GM10266 (cell line): ENCODE data around the gene PPM1H.
"Not testable (repeated sequence)": the region's sequence is repeated elsewhere in the genome, so short reads cannot be mapped to it uniquely, and the experiment has no call there.

ENCODE experiments used
- DNase-seq: peaks from one replicate; pipeline ENCODE4 v3.0.0; 2012; ENCODE audit errors: extremely low spot score
- CTCF ChIP-seq: IDR thresholded peaks from 2 replicates; pipeline ENCODE4 v1.5.1; 2012; ENCODE audit warnings: mild to moderate bottlenecking, low read depth; ENCODE audit not compliant: control insufficient read depth, insufficient read depth; ENCODE audit errors: missing control alignments

PPM1H gene

DNA sequence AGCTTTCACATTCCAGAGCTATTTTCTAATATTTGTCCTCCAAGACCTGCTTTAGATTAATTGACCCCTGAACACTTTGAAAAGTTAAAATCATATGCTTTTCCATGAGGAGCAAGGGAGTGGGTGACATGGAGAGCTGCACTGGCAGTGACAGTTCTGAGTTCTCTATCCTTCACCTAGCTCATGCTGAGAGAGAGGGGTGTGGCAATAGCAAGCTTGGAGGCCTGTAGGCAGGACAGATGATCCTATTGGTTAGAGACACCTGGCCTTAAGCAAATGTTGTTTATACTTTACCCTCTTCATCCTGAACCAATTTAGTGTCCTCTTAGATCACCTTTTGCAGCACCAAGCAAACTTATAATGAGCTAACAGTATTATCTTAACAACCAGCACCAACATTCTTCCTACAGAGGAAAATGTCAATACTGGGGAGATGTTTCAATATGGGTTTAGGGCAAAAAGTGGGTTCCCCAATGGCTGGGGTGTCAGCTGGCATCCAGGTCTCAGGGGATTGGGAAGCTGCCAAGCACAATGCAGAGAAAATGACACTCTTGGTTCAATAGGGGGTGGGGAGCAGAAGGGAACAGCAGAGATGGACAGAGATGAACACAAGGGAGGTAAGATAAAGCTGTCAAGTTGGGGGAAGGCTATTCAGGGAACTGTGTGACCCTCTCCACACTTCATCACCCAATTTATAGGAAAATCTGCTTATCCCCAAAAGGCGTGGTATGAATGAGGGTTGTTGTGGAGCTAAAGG lies 37.0 kb upstream of the PPM1H start:
- no peak for TF ChIP-seq CTCF
- DNase-seq = no peak

GRCh38 chr12:62969695-62970094 lies 34.7 kb upstream of the PPM1H start:
- no peak for DNase-seq
- no peak for TF ChIP-seq CTCF

GRCh38 chr12:62967701-62968100 lies 32.8 kb upstream of the PPM1H start:
- DNase-seq = no peak
- TF ChIP-seq CTCF = no peak

- DNase-seq = no peak
- no peak for TF ChIP-seq CTCF
Observed at GRCh38 chr12:62966990-62967506, 32.1 kb upstream of the PPM1H start.

- not testable (repeated sequence) for DNase-seq
Observed at GRCh38 chr12:62966446-62966989, 31.6 kb upstream of the PPM1H start.

- DNase-seq = not testable (repeated sequence)
Observed at GRCh38 chr12:62965700-62966099, 30.8 kb upstream of the PPM1H start.

DNA sequence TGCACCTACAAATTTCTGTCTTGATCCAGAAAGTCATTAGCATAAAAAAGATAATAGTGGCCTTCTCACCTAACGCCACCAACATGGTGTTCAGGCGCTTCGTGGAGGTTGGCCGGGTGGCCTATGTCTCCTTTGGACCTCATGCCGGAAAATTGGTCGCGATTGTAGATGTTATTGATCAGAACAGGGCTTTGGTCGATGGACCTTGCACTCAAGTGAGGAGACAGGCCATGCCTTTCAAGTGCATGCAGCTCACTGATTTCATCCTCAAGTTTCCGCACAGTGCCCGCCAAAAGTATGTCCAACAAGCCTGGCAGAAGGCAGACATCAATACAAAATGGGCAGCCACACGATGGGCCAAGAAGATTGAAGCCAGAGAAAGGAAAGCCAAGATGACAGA lies 30.3 kb upstream of the PPM1H start:
- not testable (repeated sequence) for DNase-seq

- no peak for TF ChIP-seq CTCF
Observed at GRCh38 chr12:62963486-62964041, 28.6 kb upstream of the PPM1H start.

GRCh38 chr12:62960324-62960723 lies 25.4 kb upstream of the PPM1H start:
- no peak for TF ChIP-seq CTCF
- no peak for DNase-seq

More at GRCh38 chr12:62963486-62964041, 28.6 kb upstream of the PPM1H start:
- DNase-seq = no peak
